IMR-90 (cell line): ENCODE measurements around the gene WLS.

ENCODE experiments used
- BHLHE40 ChIP-seq: fragments of 150-350 bp; IDR thresholded peaks from 2 replicates; pipeline ENCODE4 v1.6.1; 2016; ENCODE audit warnings: mild to moderate bottlenecking, low read depth, low read length
- CHD1 ChIP-seq: IDR thresholded peaks from 2 replicates; pipeline ENCODE4 v1.6.1; 2012; ENCODE audit warnings: low read depth, low read length, improper control_type of control experiment
- MAFK ChIP-seq: IDR thresholded peaks from 2 replicates; pipeline ENCODE4 v1.6.1; 2012; ENCODE audit warnings: low read depth, low read length, improper control_type of control experiment
- MAZ ChIP-seq: IDR thresholded peaks from 2 replicates; pipeline ENCODE4 v1.6.1; 2012; ENCODE audit warnings: low read depth, mild to moderate bottlenecking, low read length, improper control_type of control experiment, moderate library complexity, borderline replicate concordance
- POLR2A ChIP-seq: IDR thresholded peaks from 2 replicates; pipeline ENCODE4 v1.6.1; 2012; ENCODE audit warnings: mild to moderate bottlenecking, low read depth, low read length
- RFX5 ChIP-seq: IDR thresholded peaks from 2 replicates; pipeline ENCODE4 v1.8.0; 2012; ENCODE audit warnings: low read depth, mild to moderate bottlenecking, low read length, moderate library complexity
- SMC3 ChIP-seq: fragments of 150-350 bp; IDR thresholded peaks from 2 replicates; pipeline ENCODE4 v1.6.1; 2016; ENCODE audit warnings: low read depth, mild to moderate bottlenecking, antibody characterized with exemption, low read length, moderate library complexity
- TF ChIP-seq, protein P1 (sequence below): conservative IDR thresholded peaks from 2 replicates; pipeline ENCODE4 v1.5.1; 2012; ENCODE audit warnings: mild to moderate bottlenecking, low read depth, low read length, improper control_type of control experiment
- TF ChIP-seq, protein P2 (sequence below): fragments of 150-350 bp; IDR thresholded peaks from 2 replicates; pipeline ENCODE4 v1.6.1; 2017; ENCODE audit warnings: mild to moderate bottlenecking, antibody characterized with exemption, low read length, low read depth
- TF ChIP-seq, protein P3 (sequence below): fragments of 150-350 bp; IDR thresholded peaks from 2 replicates; pipeline ENCODE4 v1.6.1; 2016; ENCODE audit warnings: low read depth, mild to moderate bottlenecking, low read length, moderate library complexity, borderline replicate concordance

DNA sequence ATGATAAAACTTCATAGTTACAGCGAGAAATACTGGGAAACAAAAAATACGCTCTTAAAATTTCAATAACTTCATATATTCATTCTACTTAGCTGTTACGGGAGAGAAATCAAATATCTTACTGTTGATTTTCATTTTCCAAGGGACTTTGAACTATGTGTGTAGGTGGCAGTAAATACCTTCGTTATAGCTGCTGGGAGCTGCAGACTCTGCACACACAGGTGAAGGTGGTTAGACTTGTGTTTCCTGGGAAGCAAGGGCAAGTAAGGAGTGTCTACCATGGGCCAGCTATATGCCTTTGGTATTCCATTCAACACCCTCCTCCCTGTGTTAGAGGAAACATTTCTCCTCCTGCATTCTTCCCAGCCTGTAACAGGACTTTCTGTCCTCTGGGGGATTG, 130.5 kb downstream of the WLS start:
- TF ChIP-seq POLR2A (no peak), RFX5 (no peak), SMC3 (no peak), BHLHE40 (no peak), CHD1 (no peak), MAFK (no peak), MAZ (no peak)
- TF ChIP-seq, protein P1, sequence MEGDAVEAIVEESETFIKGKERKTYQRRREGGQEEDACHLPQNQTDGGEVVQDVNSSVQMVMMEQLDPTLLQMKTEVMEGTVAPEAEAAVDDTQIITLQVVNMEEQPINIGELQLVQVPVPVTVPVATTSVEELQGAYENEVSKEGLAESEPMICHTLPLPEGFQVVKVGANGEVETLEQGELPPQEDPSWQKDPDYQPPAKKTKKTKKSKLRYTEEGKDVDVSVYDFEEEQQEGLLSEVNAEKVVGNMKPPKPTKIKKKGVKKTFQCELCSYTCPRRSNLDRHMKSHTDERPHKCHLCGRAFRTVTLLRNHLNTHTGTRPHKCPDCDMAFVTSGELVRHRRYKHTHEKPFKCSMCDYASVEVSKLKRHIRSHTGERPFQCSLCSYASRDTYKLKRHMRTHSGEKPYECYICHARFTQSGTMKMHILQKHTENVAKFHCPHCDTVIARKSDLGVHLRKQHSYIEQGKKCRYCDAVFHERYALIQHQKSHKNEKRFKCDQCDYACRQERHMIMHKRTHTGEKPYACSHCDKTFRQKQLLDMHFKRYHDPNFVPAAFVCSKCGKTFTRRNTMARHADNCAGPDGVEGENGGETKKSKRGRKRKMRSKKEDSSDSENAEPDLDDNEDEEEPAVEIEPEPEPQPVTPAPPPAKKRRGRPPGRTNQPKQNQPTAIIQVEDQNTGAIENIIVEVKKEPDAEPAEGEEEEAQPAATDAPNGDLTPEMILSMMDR, result no peak
- TF ChIP-seq, protein P2, sequence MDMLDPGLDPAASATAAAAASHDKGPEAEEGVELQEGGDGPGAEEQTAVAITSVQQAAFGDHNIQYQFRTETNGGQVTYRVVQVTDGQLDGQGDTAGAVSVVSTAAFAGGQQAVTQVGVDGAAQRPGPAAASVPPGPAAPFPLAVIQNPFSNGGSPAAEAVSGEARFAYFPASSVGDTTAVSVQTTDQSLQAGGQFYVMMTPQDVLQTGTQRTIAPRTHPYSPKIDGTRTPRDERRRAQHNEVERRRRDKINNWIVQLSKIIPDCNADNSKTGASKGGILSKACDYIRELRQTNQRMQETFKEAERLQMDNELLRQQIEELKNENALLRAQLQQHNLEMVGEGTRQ, result no peak
- TF ChIP-seq, protein P3, sequence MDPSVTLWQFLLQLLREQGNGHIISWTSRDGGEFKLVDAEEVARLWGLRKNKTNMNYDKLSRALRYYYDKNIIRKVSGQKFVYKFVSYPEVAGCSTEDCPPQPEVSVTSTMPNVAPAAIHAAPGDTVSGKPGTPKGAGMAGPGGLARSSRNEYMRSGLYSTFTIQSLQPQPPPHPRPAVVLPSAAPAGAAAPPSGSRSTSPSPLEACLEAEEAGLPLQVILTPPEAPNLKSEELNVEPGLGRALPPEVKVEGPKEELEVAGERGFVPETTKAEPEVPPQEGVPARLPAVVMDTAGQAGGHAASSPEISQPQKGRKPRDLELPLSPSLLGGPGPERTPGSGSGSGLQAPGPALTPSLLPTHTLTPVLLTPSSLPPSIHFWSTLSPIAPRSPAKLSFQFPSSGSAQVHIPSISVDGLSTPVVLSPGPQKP, result no peak
